Mucosa of descending colon (tissue), 3 donors: Measurements from ENCODE around the gene SCD5. TPM values are rescaled to one million over a fixed set of nuclear protein-coding genes. Genes with fewer than 3 reads are reported as not detected.

Source experiments
- ATAC-seq: fragments of 200-7000 bp; cut with Tn5 transposase; one replicate; pipeline ENCODE4 v1.9.1; 2020; ENCODE audit warnings: mild to moderate bottlenecking, moderate library complexity
- DNase-seq, 3 donors: peaks; one replicate each; pipeline ENCODE4 v3.0.0-alpha.2; 2020
- H3K36me3 ChIP-seq: fragments of 200-600 bp; one replicate; pipeline ENCODE4 v1.8.0; 2021; ENCODE audit warnings: low read depth, mild to moderate bottlenecking
- H3K4me1 ChIP-seq: fragments of 200-600 bp; one replicate; pipeline ENCODE4 v1.8.0; 2021; ENCODE audit warnings: low read depth, mild to moderate bottlenecking
- H3K4me3 ChIP-seq: fragments of 200-600 bp; one replicate; pipeline ENCODE4 v1.8.0; 2021; ENCODE audit warnings: mild to moderate bottlenecking
- H3K9me3 ChIP-seq: fragments of 200-600 bp; one replicate; pipeline ENCODE4 v1.8.0; 2021; ENCODE audit warnings: mild to moderate bottlenecking
- intact Hi-C, 2 donors: fragments of 100-400 bp; cut with DNase I in 1 of 2; cut with micrococcal nuclease in 1 of 2; formaldehyde crosslinking; loops; one replicate each; pipeline versions ENCODE4 v1.11.0 to v1.11.1; 2022; cut with DNase I, micrococcal nuclease
- total RNA-seq, 3 donors: library from RNA; stranded (reverse); fragmentation: NEBNext Ultra II Directional in 2 of 3; extraction: Animal tissue kit (Norgen Biotek cat#: 25700) in 2 of 3; gene quantifications; one replicate each; pipeline versions ENCODE4 v1.2.1 to v1.2.4, GENCODE V29; 2021 to 2023
- TF ChIP-seq, protein P1 (sequence below): fragments of 200-600 bp; IDR thresholded peaks from one replicate; pipeline ENCODE4 v1.8.0; 2022; ENCODE audit warnings: antibody characterized with exemption, mild to moderate bottlenecking
- donor health status: DM: no; HTN: no; CAD: no; lungs with moderate emphysema.
- donor health status: DM: no; HTN: no; CAD: no.
- donor health status: DM: no; HTN: yes; CAD: no.

The SCD5 gene
- total RNA-seq, 3 donors from 2014 or later: 1.5 to 19.9 (median 2.8) TPM

DNA sequence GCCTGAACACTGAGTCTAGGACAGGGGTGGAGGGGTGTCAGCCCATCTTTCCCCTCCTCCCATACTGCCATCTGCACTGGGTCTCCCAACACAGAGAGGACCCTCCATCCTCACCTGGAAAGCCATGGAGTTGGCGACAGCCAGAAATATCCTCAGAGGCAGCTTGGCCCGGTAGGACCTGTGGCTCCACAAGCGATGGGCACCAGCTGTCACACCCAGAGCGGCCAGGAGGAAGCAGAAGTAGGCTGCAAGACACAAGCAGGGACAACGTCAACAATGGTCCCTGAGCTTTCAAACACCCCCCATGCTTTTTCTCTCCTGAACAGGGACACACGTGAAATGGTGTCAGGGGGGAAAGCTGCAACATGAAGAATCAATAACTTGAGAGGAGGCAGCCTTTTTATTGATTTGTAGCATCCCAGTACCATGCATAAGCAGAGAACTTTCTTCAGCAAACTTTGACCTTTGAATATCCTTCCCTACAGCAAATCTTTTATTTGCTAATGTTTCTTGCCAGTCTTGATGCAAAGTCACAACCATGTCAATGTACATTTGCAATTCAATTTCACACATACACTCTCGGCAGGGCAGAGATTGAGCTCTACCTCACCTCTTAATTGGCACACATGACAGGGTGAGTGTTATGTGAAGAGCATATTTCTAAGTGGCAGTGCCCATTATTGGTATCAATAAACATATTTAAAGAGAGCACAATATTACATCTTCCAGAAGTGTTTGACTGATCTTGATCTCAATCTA lies 93.2 kb downstream of the SCD5 start:
- intact Hi-C loops: no loop called here
- no peaks in the 10 kb centered on the region for H3K36me3 ChIP-seq
- TF ChIP-seq, protein P1, sequence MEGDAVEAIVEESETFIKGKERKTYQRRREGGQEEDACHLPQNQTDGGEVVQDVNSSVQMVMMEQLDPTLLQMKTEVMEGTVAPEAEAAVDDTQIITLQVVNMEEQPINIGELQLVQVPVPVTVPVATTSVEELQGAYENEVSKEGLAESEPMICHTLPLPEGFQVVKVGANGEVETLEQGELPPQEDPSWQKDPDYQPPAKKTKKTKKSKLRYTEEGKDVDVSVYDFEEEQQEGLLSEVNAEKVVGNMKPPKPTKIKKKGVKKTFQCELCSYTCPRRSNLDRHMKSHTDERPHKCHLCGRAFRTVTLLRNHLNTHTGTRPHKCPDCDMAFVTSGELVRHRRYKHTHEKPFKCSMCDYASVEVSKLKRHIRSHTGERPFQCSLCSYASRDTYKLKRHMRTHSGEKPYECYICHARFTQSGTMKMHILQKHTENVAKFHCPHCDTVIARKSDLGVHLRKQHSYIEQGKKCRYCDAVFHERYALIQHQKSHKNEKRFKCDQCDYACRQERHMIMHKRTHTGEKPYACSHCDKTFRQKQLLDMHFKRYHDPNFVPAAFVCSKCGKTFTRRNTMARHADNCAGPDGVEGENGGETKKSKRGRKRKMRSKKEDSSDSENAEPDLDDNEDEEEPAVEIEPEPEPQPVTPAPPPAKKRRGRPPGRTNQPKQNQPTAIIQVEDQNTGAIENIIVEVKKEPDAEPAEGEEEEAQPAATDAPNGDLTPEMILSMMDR: no peak
- no peaks in the 10 kb centered on the region for H3K9me3 ChIP-seq
- DNase-seq (no peak), ATAC-seq (no peak)
- no peaks in the 10 kb centered on the region for H3K4me1 ChIP-seq
- H3K4me3 ChIP-seq: no peak overlapping the region

- Histone ChIP-seq H3K36me3 (no peaks in the 10 kb centered on the region), H3K4me3 (no peak overlapping the region), H3K4me1 (no peaks in the 10 kb centered on the region), H3K9me3 (no peaks in the 10 kb centered on the region)
- DNase-seq (no peak), ATAC-seq (no peak)
- intact Hi-C loops: no loop called here
- TF ChIP-seq, protein P1: no peak
Measured at GRCh38 chr4:82704156-82704555, 94.4 kb downstream of the SCD5 start.

DNA sequence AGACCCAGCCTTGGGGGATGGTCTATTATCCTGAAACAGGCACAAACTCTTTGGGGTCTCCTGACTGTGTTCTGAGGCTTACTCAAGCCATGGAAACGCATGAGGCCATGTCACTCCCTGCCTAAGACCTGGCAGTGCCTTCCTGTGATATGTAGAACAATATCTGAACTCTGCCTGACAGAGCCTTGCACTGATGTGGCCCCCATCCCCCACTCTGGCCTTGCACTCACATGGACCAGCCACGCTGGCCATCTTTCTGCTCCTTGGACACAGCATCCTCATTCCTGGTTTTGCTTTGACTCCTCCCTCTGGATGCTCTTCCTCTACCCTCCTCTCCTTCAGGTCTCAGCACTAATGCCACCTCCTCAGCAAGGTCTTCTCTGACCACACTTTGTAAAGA lies 100.2 kb downstream of the SCD5 start:
- no peaks in the 10 kb centered on the region for H3K4me1 ChIP-seq
- no peaks in the 10 kb centered on the region for H3K9me3 ChIP-seq
- DNase-seq (no peak), ATAC-seq (no peak)
- H3K36me3 ChIP-seq: no peaks in the 10 kb centered on the region
- intact Hi-C loops: no loop called here
- TF ChIP-seq, protein P1: no peak
- no peak overlapping the region for H3K4me3 ChIP-seq

DNA sequence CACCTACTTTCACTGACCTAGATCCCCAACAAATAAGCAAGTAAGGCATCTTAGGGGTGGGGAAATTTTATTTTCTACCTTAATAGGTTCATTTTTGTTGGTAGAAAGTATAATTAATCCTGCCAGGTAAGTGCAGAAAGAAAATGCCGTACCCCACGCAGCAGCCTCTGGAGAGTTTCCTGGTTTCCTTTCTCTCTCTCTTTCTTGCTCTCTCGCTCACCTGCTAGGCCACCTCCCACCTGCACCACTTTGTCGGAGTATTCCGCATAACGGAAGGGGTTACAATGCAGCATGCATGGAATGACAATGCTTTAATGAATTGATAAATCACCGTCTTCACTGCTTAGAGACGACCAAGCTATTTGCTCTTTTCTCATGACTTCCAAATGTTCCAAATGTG lies 101.0 kb downstream of the SCD5 start:
- no peak for ATAC-seq

DNA sequence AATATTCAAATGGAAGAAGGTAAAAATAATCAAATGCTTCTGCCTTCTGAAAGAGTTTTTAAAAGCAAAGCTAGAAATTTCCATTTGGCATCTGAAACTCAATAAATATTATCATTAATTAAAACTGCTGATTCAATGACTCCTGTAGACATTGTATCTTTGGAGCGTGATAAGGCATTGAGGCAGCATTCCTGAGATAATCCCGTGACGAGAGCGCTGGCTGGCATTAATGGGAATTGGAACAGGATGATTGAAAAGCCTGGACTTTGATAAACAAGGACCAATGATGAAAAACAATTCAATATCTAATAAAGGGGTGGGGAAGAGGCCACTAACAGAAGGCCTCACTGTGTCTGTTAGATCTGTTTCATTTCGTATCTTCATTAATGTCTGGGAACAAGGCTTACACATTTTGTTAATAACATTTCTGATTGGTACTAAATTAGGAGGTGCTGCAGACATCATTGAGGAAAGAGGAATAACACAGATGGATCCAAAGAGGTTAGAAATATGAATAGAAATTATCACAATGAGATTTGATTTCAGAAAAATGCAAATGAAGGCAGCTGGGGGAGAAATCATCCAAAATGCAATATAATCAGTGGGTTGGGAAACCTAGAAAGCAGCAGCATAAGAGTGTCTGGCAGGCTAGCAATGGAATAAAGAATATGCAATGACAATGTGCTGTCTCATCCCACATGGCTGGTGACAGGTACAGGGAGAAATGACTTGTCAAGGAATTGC lies 102.3 kb downstream of the SCD5 start:
- Histone ChIP-seq H3K9me3 (no peaks in the 10 kb centered on the region), H3K4me1 (no peaks in the 10 kb centered on the region), H3K36me3 (no peaks in the 10 kb centered on the region), H3K4me3 (no peak overlapping the region)
- intact Hi-C loops: no loop called here
- TF ChIP-seq, protein P1: no peak
- no peak for ATAC-seq
- DNase-seq: no peak

More for the DNA sequence above, 101.0 kb downstream of the SCD5 start:
- Histone ChIP-seq H3K4me3 (no peak overlapping the region), H3K4me1 (no peaks in the 10 kb centered on the region), H3K9me3 (no peaks in the 10 kb centered on the region), H3K36me3 (no peaks in the 10 kb centered on the region)
- intact Hi-C loops: no loop called here
- no peak for DNase-seq
- TF ChIP-seq, protein P1: no peak
